Neural cell (in vitro differentiated cells): ENCODE results near the gene DPF1.

Experiments
- CTCF ChIP-seq: fragments of 450-650 bp; IDR thresholded peaks from 2 replicates; pipeline ENCODE4 v1.5.1; 2014; ENCODE audit warnings: antibody characterized with exemption, mild to moderate bottlenecking, moderate library complexity; ENCODE audit not compliant: poor library complexity, severe bottlenecking
- EP300 ChIP-seq: fragments of 450-650 bp; conservative IDR thresholded peaks from 2 replicates; pipeline ENCODE4 v1.6.1; 2014; ENCODE audit warnings: antibody characterized with exemption, mild to moderate bottlenecking, moderate library complexity; ENCODE audit not compliant: poor library complexity, severe bottlenecking
- EZH2 ChIP-seq: fragments of 200-600, 300-800 bp; shearing (Covaris generic), sonication (generic); IDR thresholded peaks from 2 replicates; pipeline ENCODE4 v1.6.1; 2014; ENCODE audit warnings: antibody characterized with exemption, low read length, borderline replicate concordance, mild to moderate bottlenecking; ENCODE audit not compliant: insufficient read depth, poor library complexity, severe bottlenecking
- MXI1 ChIP-seq: fragments of 450-650 bp; conservative IDR thresholded peaks from 2 replicates; pipeline ENCODE4 v1.6.1; 2014; ENCODE audit warnings: antibody characterized with exemption, mild to moderate bottlenecking; ENCODE audit not compliant: poor library complexity, severe bottlenecking
- POLR2AphosphoS5 ChIP-seq: IDR thresholded peaks from 2 replicates; pipeline ENCODE4 v1.6.1; 2012
- RAD21 ChIP-seq: fragments of 450-650 bp; conservative IDR thresholded peaks from 2 replicates; pipeline ENCODE4 v1.6.1; 2014; ENCODE audit warnings: antibody characterized with exemption, mild to moderate bottlenecking, moderate library complexity
- REST ChIP-seq: IDR thresholded peaks from 2 replicates; pipeline ENCODE4 v1.6.1; 2012; ENCODE audit warnings: borderline replicate concordance
- SMC3 ChIP-seq: fragments of 450-650 bp; conservative IDR thresholded peaks from 2 replicates; pipeline ENCODE4 v1.6.1; 2014; ENCODE audit warnings: antibody characterized with exemption, mild to moderate bottlenecking, moderate library complexity; ENCODE audit not compliant: poor library complexity
- TAF1 ChIP-seq: IDR thresholded peaks from 2 replicates; pipeline ENCODE4 v1.6.1; 2012; ENCODE audit warnings: low read depth

- TF ChIP-seq CTCF, result no peak
- TF ChIP-seq SMC3, result no peak
- TF ChIP-seq EZH2, result no peak
- no peak for TF ChIP-seq TAF1
- TF ChIP-seq EP300, result no peak
- no peak for TF ChIP-seq REST
- TF ChIP-seq POLR2AphosphoS5, result no peak
- TF ChIP-seq RAD21, result no peak
- no peak for TF ChIP-seq MXI1
Measured at GRCh38 chr19:38191747-38192146, 32.3 kb downstream of the DPF1 start.
